GM12872 (cell line): Measurements from ENCODE around the gene RELL2.

Experiments
- TF ChIP-seq, protein P1 (sequence below): IDR thresholded peaks from 3 replicates; pipeline ENCODE4 v1.5.1; 2011; ENCODE audit warnings: low read depth, mild to moderate bottlenecking, low read length, moderate library complexity; ENCODE audit not compliant: insufficient read depth

Gene RELL2

DNA sequence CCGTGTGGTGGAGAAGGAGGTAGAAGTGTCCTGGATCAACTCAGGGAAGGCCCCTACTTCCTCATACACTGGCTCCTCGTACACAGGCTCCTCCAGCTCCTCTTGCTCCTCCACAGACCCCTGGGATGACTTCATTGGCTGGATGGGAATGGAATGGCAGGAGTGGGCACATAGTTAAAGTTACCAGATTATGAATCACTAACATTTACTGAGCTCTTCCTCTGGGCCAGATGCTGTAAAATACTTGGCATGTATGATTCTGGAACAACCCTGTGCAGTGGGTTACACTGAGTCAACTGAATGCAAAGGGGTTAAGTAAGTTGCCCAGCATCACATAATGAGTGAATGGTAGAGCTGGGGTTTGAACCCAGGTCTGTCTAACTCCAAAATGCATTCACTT, 17.5 kb downstream of the RELL2 start:
- TF ChIP-seq, protein P1, sequence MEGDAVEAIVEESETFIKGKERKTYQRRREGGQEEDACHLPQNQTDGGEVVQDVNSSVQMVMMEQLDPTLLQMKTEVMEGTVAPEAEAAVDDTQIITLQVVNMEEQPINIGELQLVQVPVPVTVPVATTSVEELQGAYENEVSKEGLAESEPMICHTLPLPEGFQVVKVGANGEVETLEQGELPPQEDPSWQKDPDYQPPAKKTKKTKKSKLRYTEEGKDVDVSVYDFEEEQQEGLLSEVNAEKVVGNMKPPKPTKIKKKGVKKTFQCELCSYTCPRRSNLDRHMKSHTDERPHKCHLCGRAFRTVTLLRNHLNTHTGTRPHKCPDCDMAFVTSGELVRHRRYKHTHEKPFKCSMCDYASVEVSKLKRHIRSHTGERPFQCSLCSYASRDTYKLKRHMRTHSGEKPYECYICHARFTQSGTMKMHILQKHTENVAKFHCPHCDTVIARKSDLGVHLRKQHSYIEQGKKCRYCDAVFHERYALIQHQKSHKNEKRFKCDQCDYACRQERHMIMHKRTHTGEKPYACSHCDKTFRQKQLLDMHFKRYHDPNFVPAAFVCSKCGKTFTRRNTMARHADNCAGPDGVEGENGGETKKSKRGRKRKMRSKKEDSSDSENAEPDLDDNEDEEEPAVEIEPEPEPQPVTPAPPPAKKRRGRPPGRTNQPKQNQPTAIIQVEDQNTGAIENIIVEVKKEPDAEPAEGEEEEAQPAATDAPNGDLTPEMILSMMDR, result no peak

GRCh38 chr5:141655020-141655419, 18.2 kb downstream of the RELL2 start:
- TF ChIP-seq, protein P1, result no peak

- TF ChIP-seq, protein P1, result no peak
These were observed 19.6 kb downstream of the RELL2 start for GRCh38 chr5:141656396-141656795.

DNA sequence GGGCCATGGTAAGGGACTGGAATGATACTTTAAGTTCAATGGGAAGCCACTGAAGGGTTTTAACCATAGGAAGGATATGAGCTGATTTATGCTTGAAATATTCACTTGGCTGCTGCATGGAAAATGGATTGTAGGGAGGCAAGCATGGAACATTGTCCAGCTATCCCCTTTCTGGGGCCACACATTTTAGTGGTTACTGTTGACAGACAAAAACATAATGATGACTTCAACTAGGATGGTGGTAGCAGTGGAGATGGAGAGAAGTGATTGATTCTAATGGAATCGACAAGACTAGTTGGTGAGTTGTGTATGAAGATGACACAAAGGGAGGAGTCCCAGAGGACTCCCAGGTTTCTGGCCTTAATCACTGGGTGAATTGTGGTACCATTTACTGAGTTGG, 20.6 kb downstream of the RELL2 start:
- TF ChIP-seq, protein P1, result no peak

GRCh38 chr5:141657937-141658545, 21.2 kb downstream of the RELL2 start:
- TF ChIP-seq, protein P1, result no peak

- TF ChIP-seq, protein P1, result no peak
These were observed 25.2 kb downstream of the RELL2 start for GRCh38 chr5:141662028-141662427.

- TF ChIP-seq, protein P1, result no peak
These were observed 26.7 kb downstream of the RELL2 start for GRCh38 chr5:141663506-141663905.
